HG02973 (cell line): ENCODE results near the gene VDAC1.

Source experiments
- ATAC-seq: cut with Tn5 transposase; IDR thresholded peaks from one replicate; pipeline ENCODE4 v1.9.1; 2021; ENCODE audit warnings: moderate library complexity; ENCODE audit not compliant: unreplicated experiment

VDAC1 gene

GRCh38 chr5:133927300-133928180 is 77.2 kb downstream of the VDAC1 start:
- ATAC-seq = no peak

- ATAC-seq = no peak
Measured at GRCh38 chr5:133926489-133927299, 78.1 kb downstream of the VDAC1 start.

GRCh38 chr5:133925866-133926488 is 78.8 kb downstream of the VDAC1 start:
- no peak for ATAC-seq

- no peak for ATAC-seq
Measured at GRCh38 chr5:133925269-133925668, 79.5 kb downstream of the VDAC1 start.

- ATAC-seq = no peak
Measured at GRCh38 chr5:133924221-133924920, 80.4 kb downstream of the VDAC1 start.

GRCh38 chr5:133921979-133922378 is 82.8 kb downstream of the VDAC1 start:
- no peak for ATAC-seq
